Stimulated activated CD8-positive, alpha-beta memory T cell treated with anti-CD3 and anti-CD28 coated beads, Interleukin-7, amount 100 ng/mL, for 1 hour (primary cell): ENCODE results near the gene SBF2.

Experiments
- DNase-seq, 2 donors: peaks; one replicate each; pipeline ENCODE4 v3.0.0-alpha.2; 2020; ENCODE audit warnings: low read depth in 2 of 2

SBF2 gene

GRCh38 chr11:10302359-10302743 is 8.3 kb upstream of the SBF2 start:
- DNase-seq, result no peak

GRCh38 chr11:10301656-10302358 is 7.8 kb upstream of the SBF2 start:
- no peak for DNase-seq

GRCh38 chr11:10298342-10298741 is 4.3 kb upstream of the SBF2 start:
- DNase-seq, result no peak

- DNase-seq, result no peak
Measured at GRCh38 chr11:10295064-10295901, 1.3 kb upstream of the SBF2 start.

- DNase-seq, result no peak
Measured at GRCh38 chr11:10294290-10294953, 403 bp upstream of the SBF2 start.

GRCh38 chr11:10291801-10292638 is 2.0 kb downstream of the SBF2 start:
- no peak for DNase-seq

- no peak for DNase-seq
Measured at GRCh38 chr11:10289765-10290380, 4.1 kb downstream of the SBF2 start.

GRCh38 chr11:10288881-10289764 is 4.9 kb downstream of the SBF2 start:
- no peak for DNase-seq

GRCh38 chr11:10287766-10288715 is 6.0 kb downstream of the SBF2 start:
- no peak for DNase-seq

GRCh38 chr11:10287140-10287539 is 6.9 kb downstream of the SBF2 start:
- no peak for DNase-seq

GRCh38 chr11:10285148-10285802 is 8.7 kb downstream of the SBF2 start:
- no peak for DNase-seq

- DNase-seq, result no peak
Measured at GRCh38 chr11:10283991-10284390, 10.0 kb downstream of the SBF2 start.

- no peak for DNase-seq
Measured at GRCh38 chr11:10282117-10282516, 11.9 kb downstream of the SBF2 start.

GRCh38 chr11:10275714-10276113 is 18.3 kb downstream of the SBF2 start:
- DNase-seq, result no peak

GRCh38 chr11:10274726-10275125 is 19.3 kb downstream of the SBF2 start:
- no peak for DNase-seq

- DNase-seq, result no peak
Measured at GRCh38 chr11:10273738-10274137, 20.3 kb downstream of the SBF2 start.

GRCh38 chr11:10272132-10272531 is 21.9 kb downstream of the SBF2 start:
- no peak for DNase-seq

GRCh38 chr11:10268746-10269488 is 25.1 kb downstream of the SBF2 start:
- no peak for DNase-seq
